Skeletal muscle tissue (tissue), 1 donor: ENCODE data around the gene SAYSD1. TPM values are rescaled to one million over a fixed set of nuclear protein-coding genes. Genes with fewer than 3 reads are reported as not detected.

Source experiments
- total RNA-seq: library from RNA; depleted of rRNA; stranded (reverse); fragments of >200 nt; gene quantifications from one replicate; pipeline ENCODE4 v1.2.3, GENCODE V29; 2014

SAYSD1 gene
- total RNA-seq, 1 donor from 2014 or later = 17.2 TPM

Other genes with a start within 250 kb of the SAYSD1 start
- gene GLP1R, start 66.4 kb downstream of the SAYSD1 start, total RNA-seq = not detected
- gene KCNK5, start 114.3 kb upstream of the SAYSD1 start, total RNA-seq = 1.6 TPM
- gene KCNK17, start 199.2 kb upstream of the SAYSD1 start, total RNA-seq = 1.6 TPM
- not detected for gene KCNK16, start 207.5 kb upstream of the SAYSD1 start, total RNA-seq